ENCODE measurements around the gene SMYD3. TPM values are rescaled to one million over a fixed set of nuclear protein-coding genes. Genes with fewer than 3 reads are reported as not detected.

SMYD3 gene
- total and polyA plus RNA-seq, 2 donors (not counting 1 experiment from before 2014, with no cell fraction given): 9.7 to 37.2 TPM

- CTCF ChIA-PET: no interaction called here
- POLR2A ChIA-PET: no interaction called here
- intact Hi-C loops (cut with micrococcal nuclease): no loop called here
Observed at GRCh38 chr1:246318622-246319021, 188.5 kb downstream of the SMYD3 start.

GRCh38 chr1:246318036-246318359, 189.1 kb downstream of the SMYD3 start:
- no peaks in the 10 kb centered on the region for H3K4me1 ChIP-seq (ENCODE audit: control insufficient read depth in 2 of 2, insufficient read depth in 2 of 2, low read length in 2 of 2)
- intact Hi-C loops (cut with micrococcal nuclease): no loop called here
- no peak overlapping the region for H3K9ac ChIP-seq (ENCODE audit: low read length)
- ChIA-PET CTCF (no interaction called here), POLR2A (no interaction called here)
- no peak overlapping the region for H3K27ac ChIP-seq (ENCODE audit: low read length in 2 of 2)
- Mint-ChIP-seq H3K27ac (no peak overlapping the region), H3K27me3 (no peaks in the 10 kb centered on the region), H3K4me3 (no peak overlapping the region), H3K9me3 (ENCODE audit: insufficient read depth) (no peaks in the 10 kb centered on the region), H3K4me1 (no peaks in the 10 kb centered on the region)
- H3K36me3 ChIP-seq (replicated peaks in 1 of 2; ENCODE audit: control extremely low read depth in 1 of 2, control insufficient read depth in 1 of 2, extremely low read depth in 1 of 2, insufficient read depth in 2 of 2, low read length in 1 of 2): no peaks in the 10 kb centered on the region
- no peaks in the 10 kb centered on the region for H3K27me3 ChIP-seq (replicated peaks in 1 of 4; ENCODE audit: control extremely low read depth in 1 of 4, control insufficient read depth in 3 of 4, insufficient read depth in 4 of 4, low read length in 3 of 4)
- H3K4me3 ChIP-seq (ENCODE audit: control extremely low read depth in 1 of 5, extremely low read depth in 1 of 5, insufficient read depth in 1 of 5, low read depth in 2 of 5, low read length in 4 of 5): no peak overlapping the region
- TF ChIP-seq CTCF (IDR thresholded peaks at IDR 0.05) (no peak), EZH2 (IDR thresholded peaks at IDR 0.05; ENCODE audit: borderline replicate concordance, insufficient read depth, low read depth, low read length, poor library complexity, severe bottlenecking) (no peak)
- H3K79me2 ChIP-seq (ENCODE audit: control insufficient read depth, insufficient read depth, low read length): no peaks in the 10 kb centered on the region
- H3K9me3 ChIP-seq (ENCODE audit: control extremely low read depth in 1 of 3, control insufficient read depth in 2 of 3, insufficient read depth in 1 of 3, low read length in 2 of 3): no peaks in the 10 kb centered on the region
- no peaks in the 10 kb centered on the region for H4K20me1 ChIP-seq (ENCODE audit: control insufficient read depth, insufficient read depth, low read length, poor library complexity, severe bottlenecking)
- H2AFZ ChIP-seq (ENCODE audit: insufficient read depth, low read depth, low read length, poor library complexity, severe bottlenecking): no peak overlapping the region
- H3K4me2 ChIP-seq (replicated peaks; ENCODE audit: low read depth, low read length, poor library complexity, severe bottlenecking): no peak overlapping the region
- DNase-seq: no peak
- ATAC-seq (ENCODE audit: low read depth): no peak

More at GRCh38 chr1:246318622-246319021, 188.5 kb downstream of the SMYD3 start:
- Histone ChIP-seq H3K4me2 (replicated peaks; ENCODE audit: low read depth, low read length, poor library complexity, severe bottlenecking) (no peak overlapping the region), H3K9ac (ENCODE audit: low read length) (no peak overlapping the region), H3K4me3 (ENCODE audit: control extremely low read depth in 1 of 5, extremely low read depth in 1 of 5, insufficient read depth in 1 of 5, low read depth in 2 of 5, low read length in 4 of 5) (no peak overlapping the region), H3K4me1 (ENCODE audit: control insufficient read depth in 2 of 2, insufficient read depth in 2 of 2, low read length in 2 of 2) (no peaks in the 10 kb centered on the region), H4K20me1 (ENCODE audit: control insufficient read depth, insufficient read depth, low read length, poor library complexity, severe bottlenecking) (no peaks in the 10 kb centered on the region), H2AFZ (ENCODE audit: insufficient read depth, low read depth, low read length, poor library complexity, severe bottlenecking) (no peak overlapping the region), H3K36me3 (replicated peaks in 1 of 2; ENCODE audit: control extremely low read depth in 1 of 2, control insufficient read depth in 1 of 2, extremely low read depth in 1 of 2, insufficient read depth in 2 of 2, low read length in 1 of 2) (no peaks in the 10 kb centered on the region), H3K27ac (ENCODE audit: low read length in 2 of 2) (no peak overlapping the region), H3K27me3 (replicated peaks in 1 of 4; ENCODE audit: control extremely low read depth in 1 of 4, control insufficient read depth in 3 of 4, insufficient read depth in 4 of 4, low read length in 3 of 4) (no peaks in the 10 kb centered on the region), H3K9me3 (ENCODE audit: control extremely low read depth in 1 of 3, control insufficient read depth in 2 of 3, insufficient read depth in 1 of 3, low read length in 2 of 3) (no peaks in the 10 kb centered on the region), H3K79me2 (ENCODE audit: control insufficient read depth, insufficient read depth, low read length) (no peaks in the 10 kb centered on the region)
- Mint-ChIP-seq H3K4me3 (no peak overlapping the region), H3K4me1 (no peaks in the 10 kb centered on the region), H3K27ac (no peak overlapping the region), H3K27me3 (no peaks in the 10 kb centered on the region), H3K9me3 (ENCODE audit: insufficient read depth) (no peaks in the 10 kb centered on the region)
- DNase-seq (no peak), ATAC-seq (ENCODE audit: low read depth) (no peak)
- WGBS (ENCODE audit: insufficient coverage): 100% methylated on average over 1 of the region's 3 CpGs
- TF ChIP-seq EZH2 (IDR thresholded peaks at IDR 0.05; ENCODE audit: borderline replicate concordance, insufficient read depth, low read depth, low read length, poor library complexity, severe bottlenecking) (no peak), CTCF (IDR thresholded peaks at IDR 0.05) (no peak)
